Measurements from ENCODE around the gene DHX16. TPM values are rescaled to one million over a fixed set of nuclear protein-coding genes. Genes with fewer than 3 reads are reported as not detected.

The DHX16 gene
- total RNA-seq, 2 donors from 2014 or later, result 25.9 to 35.1 TPM

DNA sequence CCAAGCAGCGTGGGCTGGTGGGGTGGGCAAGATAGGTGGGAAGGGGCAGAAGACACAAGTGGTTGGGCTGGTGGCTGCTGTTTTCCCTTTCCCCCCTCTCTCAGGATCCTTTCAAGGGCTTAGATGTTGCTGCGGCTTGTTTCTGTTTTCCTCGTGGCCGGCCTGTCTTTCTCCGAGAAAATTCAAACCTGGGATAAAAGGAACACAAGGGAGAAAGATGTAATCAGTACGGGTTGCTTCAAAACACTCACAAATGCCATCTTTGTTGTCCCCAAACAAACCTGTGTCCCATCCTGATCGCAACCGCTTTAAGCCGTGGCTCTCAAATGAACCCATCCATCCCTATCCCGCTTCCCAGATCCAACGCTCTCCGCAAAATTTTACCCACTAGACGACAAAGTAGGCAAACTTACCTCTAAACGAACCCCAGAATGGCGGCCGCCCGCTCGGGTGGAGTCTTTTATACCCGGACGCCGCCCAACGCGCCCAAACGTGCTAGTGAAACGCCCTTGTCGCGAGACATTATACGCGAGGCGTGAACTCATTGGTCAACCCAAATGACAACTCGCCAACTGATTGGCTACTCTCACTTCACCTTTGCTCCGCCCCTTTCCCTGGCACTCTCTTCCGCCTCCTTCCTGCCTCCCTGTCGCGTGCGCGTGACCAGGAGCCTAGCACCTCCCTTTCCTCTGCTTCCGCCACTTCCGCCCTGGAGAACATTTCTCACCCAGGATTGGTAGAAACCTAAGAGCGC, 55.8 kb downstream of the DHX16 start, which contains the start of gene PPP1R10:
Gene PPP1R10 (minus strand): TSS at position 433 of the 754 bp plus-strand sequence. CDS start 7,299 bp downstream, outside the sequence.
- TF ChIP-seq, protein P1, sequence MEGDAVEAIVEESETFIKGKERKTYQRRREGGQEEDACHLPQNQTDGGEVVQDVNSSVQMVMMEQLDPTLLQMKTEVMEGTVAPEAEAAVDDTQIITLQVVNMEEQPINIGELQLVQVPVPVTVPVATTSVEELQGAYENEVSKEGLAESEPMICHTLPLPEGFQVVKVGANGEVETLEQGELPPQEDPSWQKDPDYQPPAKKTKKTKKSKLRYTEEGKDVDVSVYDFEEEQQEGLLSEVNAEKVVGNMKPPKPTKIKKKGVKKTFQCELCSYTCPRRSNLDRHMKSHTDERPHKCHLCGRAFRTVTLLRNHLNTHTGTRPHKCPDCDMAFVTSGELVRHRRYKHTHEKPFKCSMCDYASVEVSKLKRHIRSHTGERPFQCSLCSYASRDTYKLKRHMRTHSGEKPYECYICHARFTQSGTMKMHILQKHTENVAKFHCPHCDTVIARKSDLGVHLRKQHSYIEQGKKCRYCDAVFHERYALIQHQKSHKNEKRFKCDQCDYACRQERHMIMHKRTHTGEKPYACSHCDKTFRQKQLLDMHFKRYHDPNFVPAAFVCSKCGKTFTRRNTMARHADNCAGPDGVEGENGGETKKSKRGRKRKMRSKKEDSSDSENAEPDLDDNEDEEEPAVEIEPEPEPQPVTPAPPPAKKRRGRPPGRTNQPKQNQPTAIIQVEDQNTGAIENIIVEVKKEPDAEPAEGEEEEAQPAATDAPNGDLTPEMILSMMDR (IDR thresholded peaks at IDR 0.05), result no peak
- peak within 1 kb of the TSS; percentile 93 for H3K27ac ChIP-seq
- H3K36me3 ChIP-seq, result no peaks in the 10 kb centered on the region
- intact Hi-C loops (cut with DNase I), result no loop called here
- no peaks in the 10 kb centered on the region for H3K27me3 ChIP-seq
- H3K9me3 ChIP-seq, result no peaks in the 10 kb centered on the region
- H3K4me1 ChIP-seq, result peaks cover 4% of the 10 kb centered on the region
- H3K9ac ChIP-seq (ENCODE audit: low read depth in 2 of 2, low read length in 2 of 2), result peak within 1 kb of the TSS; percentile 96 to 100
- peak within 1 kb of the TSS; percentile 63 for H3K4me3 ChIP-seq
- DNase-seq, result peak; percentile 99

DNA sequence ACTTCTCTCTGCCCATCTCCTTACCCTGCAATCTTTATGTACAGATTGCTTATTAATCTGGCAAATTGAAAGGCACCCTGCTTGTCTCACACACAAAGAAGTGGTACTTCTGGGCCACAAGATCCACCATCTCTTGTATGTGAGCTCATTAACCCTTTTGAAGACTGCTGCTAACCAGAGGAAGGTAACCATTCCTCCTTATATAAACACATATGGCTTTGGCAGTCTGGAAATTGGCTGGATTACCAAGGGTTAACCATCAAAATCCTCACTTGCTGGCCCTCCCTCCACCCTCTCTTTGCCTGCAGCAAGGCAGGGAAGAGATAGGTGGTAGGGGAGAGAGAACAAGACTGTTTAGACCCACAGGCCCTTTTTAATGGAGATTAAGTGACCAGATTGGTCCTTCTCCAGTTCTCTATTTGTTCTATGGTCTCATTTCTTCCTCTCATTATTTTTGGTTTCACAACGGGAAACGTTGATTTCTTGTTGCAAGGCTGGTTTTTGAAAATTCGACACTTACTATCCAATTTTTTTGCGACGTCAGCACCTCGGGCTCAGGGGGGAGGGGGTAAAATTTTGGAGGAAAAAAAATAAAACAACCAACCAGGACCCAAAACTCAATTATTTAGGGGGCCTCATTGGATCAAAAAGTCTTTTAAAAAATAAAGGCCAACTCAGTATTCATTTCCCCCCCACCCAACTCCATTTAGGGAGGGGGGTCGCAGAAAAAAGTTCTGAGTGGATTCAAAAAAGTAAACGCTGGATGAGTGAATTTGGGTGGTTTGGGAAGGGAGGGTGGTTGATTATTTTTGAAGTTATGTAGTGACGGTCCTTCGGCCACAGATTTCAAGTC, 56.6 kb downstream of the DHX16 start:
- Histone ChIP-seq H3K36me3 (no peaks in the 10 kb centered on the region), H3K27me3 (no peaks in the 10 kb centered on the region), H3K4me1 (peaks cover 4% of the 10 kb centered on the region), H3K9ac (ENCODE audit: low read depth in 2 of 2, low read length in 2 of 2) (peak overlapping the region; percentile 96 to 100), H3K9me3 (no peaks in the 10 kb centered on the region), H3K4me3 (peak overlapping the region; percentile 63), H3K27ac (peak overlapping the region; percentile 93)
- intact Hi-C loops (cut with DNase I), result no loop called here
- TF ChIP-seq, protein P1 (IDR thresholded peaks at IDR 0.05), result no peak
- no peak for DNase-seq

DNA sequence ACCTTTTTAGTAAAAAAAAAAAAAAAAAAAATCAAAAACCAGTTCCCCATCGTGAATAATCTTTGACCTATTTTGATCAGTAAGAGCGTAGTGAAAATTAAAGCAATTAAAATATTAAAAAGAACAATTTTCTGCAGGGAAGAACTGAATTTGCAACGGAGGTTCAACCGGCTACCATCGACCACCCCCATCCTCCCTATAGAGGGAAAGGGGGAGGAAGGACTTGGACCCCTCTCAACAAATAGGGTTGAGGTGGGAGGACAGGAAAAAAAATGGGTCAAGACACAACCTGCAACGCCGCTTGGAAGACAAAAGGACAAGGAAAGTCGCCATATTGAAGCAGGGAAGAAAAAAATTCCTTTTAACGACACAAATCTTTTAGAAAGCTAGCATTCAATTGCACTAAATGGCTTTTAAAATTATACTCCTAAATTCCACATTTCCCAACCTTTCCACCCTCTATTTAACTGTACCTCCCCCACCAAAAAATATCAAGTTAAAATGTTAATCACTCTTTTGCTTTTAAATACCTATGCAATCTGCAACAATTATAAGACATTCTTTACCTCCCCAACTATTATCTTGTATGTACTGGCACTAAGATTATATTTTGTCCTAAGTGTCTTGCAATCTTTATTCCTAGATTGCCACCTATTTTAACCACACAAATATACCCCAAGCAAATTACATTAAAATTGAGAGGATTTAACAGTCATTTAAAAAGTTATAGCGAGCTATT, 57.4 kb downstream of the DHX16 start:
- peak; percentile 46 for DNase-seq
- Histone ChIP-seq H3K9me3 (no peaks in the 10 kb centered on the region), H3K27ac (peak overlapping the region; percentile 93), H3K36me3 (no peaks in the 10 kb centered on the region), H3K27me3 (no peaks in the 10 kb centered on the region), H3K4me3 (peak overlapping the region; percentile 63), H3K9ac (ENCODE audit: low read depth in 2 of 2, low read length in 2 of 2) (peak overlapping the region; percentile 96 to 100), H3K4me1 (peaks cover 4% of the 10 kb centered on the region)
- TF ChIP-seq, protein P1 (IDR thresholded peaks at IDR 0.05), result no peak
- intact Hi-C loops (cut with DNase I), result no loop called here

DNA sequence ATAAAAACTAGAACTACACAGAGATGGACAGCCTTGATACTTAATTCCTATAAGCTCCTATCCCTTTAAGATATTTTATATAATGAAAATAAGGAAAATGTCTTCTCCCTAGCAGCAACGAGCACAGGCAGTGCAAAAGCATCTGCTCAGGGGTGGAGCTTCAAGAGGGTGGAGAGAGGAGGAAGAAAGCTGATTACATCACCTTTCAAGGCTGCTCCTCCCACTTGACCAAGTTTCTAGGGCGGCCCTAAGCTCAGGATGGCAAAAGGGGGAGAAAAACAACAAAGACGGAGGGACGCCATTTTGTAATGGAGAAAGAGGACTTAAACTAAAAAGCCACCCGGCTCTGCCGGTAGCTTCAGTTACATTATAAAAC, 58.0 kb downstream of the DHX16 start:
- Histone ChIP-seq H3K9me3 (no peaks in the 10 kb centered on the region), H3K4me3 (peak overlapping the region; percentile 63), H3K27ac (peak overlapping the region; percentile 93), H3K4me1 (peaks cover 4% of the 10 kb centered on the region), H3K36me3 (no peaks in the 10 kb centered on the region), H3K9ac (ENCODE audit: low read depth in 2 of 2, low read length in 2 of 2) (peak overlapping the region; percentile 96 to 100), H3K27me3 (no peaks in the 10 kb centered on the region)
- intact Hi-C loops (cut with DNase I), result no loop called here
- DNase-seq, result peak; percentile 93
- TF ChIP-seq, protein P1 (IDR thresholded peaks at IDR 0.05), result no peak

Measured in colonic mucosa (tissue), 4 donors.